DND-41 (cell line): Measurements from ENCODE around the gene IDUA.
"Not testable (repeated sequence)": the region's sequence is repeated elsewhere in the genome, so short reads cannot be mapped to it uniquely, and the experiment has no call there.

Experiments
- ATAC-seq: fragments of 200-7000 bp; cut with Tn5 transposase; 3 replicates; pipeline ENCODE4 v1.9.1; 2021; ENCODE audit warnings: low read depth; ENCODE audit not compliant: insufficient read depth
- DNase-seq: peaks from one replicate; pipeline ENCODE4 v3.0.0-alpha.2; 2020
- H2AFZ ChIP-seq: 2 replicates; pipeline ENCODE4 v1.6.0; 2012; ENCODE audit warnings: low read depth, low read length
- H3K27ac ChIP-seq: 2 replicates; pipeline ENCODE4 v1.5.1; 2012; ENCODE audit warnings: low read length, inconsistent platforms
- H3K27me3 ChIP-seq: fragments of 200-600 bp; sonication (generic); 2 replicates; pipeline ENCODE4 v1.6.0; 2012; ENCODE audit warnings: low read length, mild to moderate bottlenecking, inconsistent platforms; ENCODE audit not compliant: insufficient read depth, poor library complexity
- H3K36me3 ChIP-seq: 2 replicates; pipeline ENCODE4 v1.5.1; 2012; ENCODE audit warnings: low read length, inconsistent platforms; ENCODE audit not compliant: insufficient read depth
- H3K4me1 ChIP-seq: 2 replicates; pipeline ENCODE4 v1.5.1; 2012; ENCODE audit warnings: mild to moderate bottlenecking, low read length; ENCODE audit not compliant: insufficient read depth
- H3K4me2 ChIP-seq: 2 replicates; pipeline ENCODE4 v1.6.0; 2012; ENCODE audit warnings: mild to moderate bottlenecking, moderate library complexity, low read length, inconsistent platforms; ENCODE audit not compliant: insufficient read depth
- H3K4me3 ChIP-seq, 2 experiments: fragments of 200-600 bp in 1 of 2; shearing (Covaris generic) in 1 of 2; 2 replicates each; pipeline ENCODE4 v1.5.1; 2012 to 2016; ENCODE audit warnings: inconsistent platforms in 2 of 2, low read length in 2 of 2, mild to moderate bottlenecking in 2 of 2, low read depth in 1 of 2, moderate library complexity in 1 of 2
- H3K79me2 ChIP-seq: 2 replicates; pipeline ENCODE4 v1.6.0; 2012; ENCODE audit warnings: low read length, inconsistent platforms; ENCODE audit not compliant: insufficient read depth
- H3K9ac ChIP-seq: 2 replicates; pipeline ENCODE4 v1.6.0; 2012; ENCODE audit warnings: low read depth, mild to moderate bottlenecking, inconsistent platforms, low read length, moderate library complexity
- H3K9me3 ChIP-seq: 2 replicates; pipeline ENCODE4 v1.5.1; 2012; ENCODE audit warnings: low read length, moderate library complexity, mild to moderate bottlenecking, inconsistent platforms; ENCODE audit not compliant: insufficient read depth, severe bottlenecking
- H4K20me1 ChIP-seq: 2 replicates; pipeline ENCODE4 v1.6.0; 2012; ENCODE audit warnings: low read length; ENCODE audit not compliant: insufficient read depth
- EZH2 ChIP-seq: IDR thresholded peaks from 3 replicates; pipeline ENCODE4 v1.6.1; 2012; ENCODE audit warnings: borderline replicate concordance, low read depth, mild to moderate bottlenecking, moderate library complexity, low read length, inconsistent platforms; ENCODE audit not compliant: severe bottlenecking
- TF ChIP-seq, protein P1 (sequence below): IDR thresholded peaks from 2 replicates; pipeline ENCODE4 v1.5.1; 2012; ENCODE audit warnings: borderline replicate concordance, low read length, moderate library complexity, mild to moderate bottlenecking; ENCODE audit not compliant: poor library complexity, severe bottlenecking; ENCODE audit errors: extremely low read depth

The IDUA gene

DNA sequence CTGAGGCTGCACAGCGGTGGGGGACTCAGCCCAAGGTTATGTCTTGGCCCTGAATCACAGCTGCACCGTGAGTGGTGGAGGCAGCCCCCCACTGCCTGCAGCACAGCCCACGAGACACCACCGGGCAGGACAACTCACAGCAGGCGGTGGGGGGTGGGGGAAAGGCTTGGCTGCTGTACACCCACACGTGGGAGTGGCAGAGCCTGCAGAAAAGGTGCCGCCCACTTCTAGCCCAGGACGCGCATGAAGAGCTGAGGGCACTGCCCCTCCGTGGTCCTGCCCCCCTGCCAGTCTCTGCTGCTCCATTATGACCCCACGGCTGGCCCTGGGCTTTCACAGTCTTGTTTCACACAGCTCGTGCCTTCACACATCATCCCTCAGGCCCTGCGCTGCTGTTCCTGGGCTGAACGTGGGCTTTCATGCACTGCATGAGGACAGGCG, 65.4 kb downstream of the IDUA start:
- Histone ChIP-seq H3K36me3 (no peaks in the 10 kb centered on the region), H3K27ac (no peak overlapping the region), H3K9me3 (no peaks in the 10 kb centered on the region), H2AFZ (no peak overlapping the region), H3K4me1 (peaks cover 10% of the 10 kb centered on the region), H4K20me1 (no peaks in the 10 kb centered on the region), H3K4me3 (no peak overlapping the region), H3K9ac (no peak overlapping the region), H3K79me2 (no peaks in the 10 kb centered on the region), H3K27me3 (peaks cover 15% of the 10 kb centered on the region), H3K4me2 (no peak overlapping the region)
- TF ChIP-seq, protein P1, sequence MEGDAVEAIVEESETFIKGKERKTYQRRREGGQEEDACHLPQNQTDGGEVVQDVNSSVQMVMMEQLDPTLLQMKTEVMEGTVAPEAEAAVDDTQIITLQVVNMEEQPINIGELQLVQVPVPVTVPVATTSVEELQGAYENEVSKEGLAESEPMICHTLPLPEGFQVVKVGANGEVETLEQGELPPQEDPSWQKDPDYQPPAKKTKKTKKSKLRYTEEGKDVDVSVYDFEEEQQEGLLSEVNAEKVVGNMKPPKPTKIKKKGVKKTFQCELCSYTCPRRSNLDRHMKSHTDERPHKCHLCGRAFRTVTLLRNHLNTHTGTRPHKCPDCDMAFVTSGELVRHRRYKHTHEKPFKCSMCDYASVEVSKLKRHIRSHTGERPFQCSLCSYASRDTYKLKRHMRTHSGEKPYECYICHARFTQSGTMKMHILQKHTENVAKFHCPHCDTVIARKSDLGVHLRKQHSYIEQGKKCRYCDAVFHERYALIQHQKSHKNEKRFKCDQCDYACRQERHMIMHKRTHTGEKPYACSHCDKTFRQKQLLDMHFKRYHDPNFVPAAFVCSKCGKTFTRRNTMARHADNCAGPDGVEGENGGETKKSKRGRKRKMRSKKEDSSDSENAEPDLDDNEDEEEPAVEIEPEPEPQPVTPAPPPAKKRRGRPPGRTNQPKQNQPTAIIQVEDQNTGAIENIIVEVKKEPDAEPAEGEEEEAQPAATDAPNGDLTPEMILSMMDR, result no peak
- TF ChIP-seq EZH2, result no peak
- ATAC-seq (no peak), DNase-seq (no peak)

DNA sequence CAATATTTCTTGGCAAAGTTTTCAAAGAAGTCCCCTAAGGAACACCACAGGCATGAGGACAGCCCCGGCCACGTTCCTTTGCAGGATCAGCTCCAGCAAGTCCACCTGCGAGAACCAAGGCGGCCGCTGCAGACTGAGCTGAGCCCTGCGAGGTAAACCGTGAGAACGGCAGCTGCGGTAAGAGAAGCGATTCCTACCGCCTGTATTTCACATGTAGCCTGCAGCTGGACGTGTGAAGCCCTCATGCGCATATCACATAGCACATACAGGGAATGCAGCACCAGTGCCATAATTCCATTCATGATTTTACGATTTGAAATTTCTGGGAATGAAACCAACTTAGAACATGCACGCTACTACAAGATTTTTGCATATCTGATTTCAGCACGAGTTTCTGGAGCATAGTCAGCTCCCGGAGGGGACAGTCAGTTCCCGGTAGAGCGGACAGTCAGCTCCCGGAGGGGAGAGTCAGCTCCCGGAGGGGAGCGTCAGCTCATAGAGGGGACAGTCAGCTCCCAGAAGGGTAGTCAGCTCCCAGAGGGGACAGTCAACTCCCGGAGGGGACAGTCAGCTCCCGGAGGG, 66.3 kb downstream of the IDUA start:
- Histone ChIP-seq H3K27me3 (peaks cover 15% of the 10 kb centered on the region), H3K36me3 (no peaks in the 10 kb centered on the region), H3K27ac (no peak overlapping the region), H3K9ac (no peak overlapping the region), H3K4me1 (peaks cover 10% of the 10 kb centered on the region), H3K4me3 (no peak overlapping the region), H3K4me2 (no peak overlapping the region), H2AFZ (no peak overlapping the region), H4K20me1 (no peaks in the 10 kb centered on the region), H3K9me3 (no peaks in the 10 kb centered on the region), H3K79me2 (no peaks in the 10 kb centered on the region)
- ATAC-seq (no peak), DNase-seq (no peak)
- TF ChIP-seq, protein P1, result no peak
- no peak for TF ChIP-seq EZH2

- not testable (repeated sequence) for H3K4me1 ChIP-seq, H3K27ac ChIP-seq, H3K9me3 ChIP-seq, H4K20me1 ChIP-seq, H3K36me3 ChIP-seq, H3K4me2 ChIP-seq, DNase-seq, H3K4me3 ChIP-seq, H3K79me2 ChIP-seq, H3K9ac ChIP-seq, H2AFZ ChIP-seq, ATAC-seq
- peaks cover 15% of the 10 kb centered on the region for H3K27me3 ChIP-seq
Observed at GRCh38 chr4:1053891-1054290, 67.0 kb downstream of the IDUA start.
